Measurements from ENCODE around the gene ZNF382.
"Not testable (repeated sequence)": the region's sequence is repeated elsewhere in the genome, so short reads cannot be mapped to it uniquely, and the experiment has no call there.

The ZNF382 gene

GRCh38 chr19:36605101-36605876, at the start of gene ZNF382:
Gene ZNF382, plus strand, starts transcription at chr19:36605313. Its CDS starts 4,602 bp downstream, at chr19:36609915.
- DNase-seq = peak in 1 of 2 experiments; percentile 10

DNA sequence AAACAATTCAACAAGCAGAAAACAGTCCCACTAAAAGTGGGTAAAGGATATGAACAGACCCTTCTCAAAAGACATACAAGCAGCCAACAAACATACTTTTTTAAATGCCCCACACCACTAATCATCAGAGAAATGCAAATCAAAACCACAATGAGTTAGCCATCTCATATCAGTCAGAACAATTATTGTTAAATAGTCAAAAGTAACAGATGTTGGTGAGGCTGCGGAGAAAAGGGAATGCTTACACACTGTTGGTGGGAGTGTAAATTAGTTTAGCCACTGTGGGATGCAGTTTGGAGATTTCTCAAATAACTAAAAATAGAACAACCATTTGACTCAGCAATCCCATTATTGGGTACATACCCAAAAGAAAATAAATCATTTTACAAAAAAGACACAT, 40.7 kb upstream of the ZNF382 start:
- no peak for DNase-seq

GRCh38 chr19:36572593-36573019, 32.5 kb upstream of the ZNF382 start:
- DNase-seq = no peak

- DNase-seq = peak in 1 of 2 experiments; percentile 70
These were observed 31.9 kb upstream of the ZNF382 start, which contains the start of gene ZNF529 for GRCh38 chr19:36573020-36573894. Gene ZNF529, minus strand, starts transcription at chr19:36573292. Its CDS starts 946 bp downstream, at chr19:36572346.

GRCh38 chr19:36573895-36574720, 31.0 kb upstream of the ZNF382 start:
- DNase-seq = no peak

DNA sequence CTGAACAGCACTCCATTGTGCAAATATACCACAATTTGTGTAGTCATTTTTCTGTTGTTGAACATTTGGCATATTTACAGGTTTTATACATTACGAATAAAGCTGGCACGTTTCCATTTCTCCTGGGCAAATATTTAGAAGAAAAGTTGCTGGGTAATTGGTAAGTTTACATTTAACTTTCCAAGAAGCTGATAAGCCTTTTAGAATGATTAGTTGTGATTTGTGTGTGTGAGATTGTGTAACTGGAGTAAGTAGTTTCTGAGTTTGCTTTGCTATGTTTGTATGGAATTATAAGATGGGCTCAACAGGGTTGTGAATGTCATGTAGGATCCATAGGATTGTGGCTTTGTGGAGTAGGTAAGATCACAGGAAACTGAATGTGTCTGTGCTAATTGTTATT, 30.4 kb upstream of the ZNF382 start:
- no peak for DNase-seq

- no peak for DNase-seq
These were observed 27.7 kb upstream of the ZNF382 start for GRCh38 chr19:36577271-36577996.

GRCh38 chr19:36579255-36579654, 25.9 kb upstream of the ZNF382 start:
- DNase-seq = no peak

GRCh38 chr19:36602681-36603080, 2.4 kb upstream of the ZNF382 start:
- not testable (repeated sequence) for DNase-seq

DNA sequence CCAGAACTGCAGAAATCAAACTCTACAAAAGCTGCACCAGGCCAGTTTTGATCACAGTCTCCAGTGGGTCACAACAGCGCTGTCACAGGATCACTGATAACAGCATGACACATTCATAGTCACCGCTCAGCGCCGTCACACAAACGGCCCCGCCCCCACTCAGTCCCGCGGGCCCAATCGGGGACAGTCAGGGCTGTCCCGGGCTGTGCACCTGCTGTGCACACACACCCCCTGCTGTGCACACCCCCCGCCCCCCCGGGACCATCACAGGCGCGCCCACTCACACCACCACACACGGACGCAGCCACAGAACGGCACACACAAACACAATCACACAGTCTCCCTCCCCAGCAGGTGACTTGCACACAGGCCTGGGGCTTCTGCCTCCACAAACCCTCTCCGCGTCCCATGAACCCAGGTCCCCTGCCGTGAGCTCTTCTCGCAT, 435 bp upstream of the ZNF382 start:
- DNase-seq = no peak

GRCh38 chr19:36605877-36606478, 865 bp downstream of the ZNF382 start:
- DNase-seq = peak in 1 of 2 experiments; percentile 10

DNA sequence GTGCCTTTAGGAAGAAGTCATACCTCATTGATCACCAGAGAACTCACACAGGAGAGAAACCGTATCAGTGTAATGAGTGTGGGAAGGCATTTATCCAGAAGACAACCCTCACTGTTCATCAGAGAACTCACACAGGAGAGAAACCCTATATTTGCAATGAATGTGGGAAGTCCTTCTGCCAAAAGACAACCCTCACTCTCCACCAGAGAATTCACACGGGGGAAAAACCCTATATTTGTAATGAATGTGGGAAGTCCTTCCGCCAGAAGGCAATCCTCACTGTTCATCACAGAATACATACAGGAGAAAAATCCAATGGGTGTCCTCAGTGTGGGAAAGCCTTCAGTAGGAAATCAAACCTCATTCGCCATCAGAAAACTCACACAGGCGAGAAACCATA, 21.9 kb downstream of the ZNF382 start:
- DNase-seq = no peak

GRCh38 chr19:36635342-36635741, 30.2 kb downstream of the ZNF382 start:
- no peak for DNase-seq

GRCh38 chr19:36638862-36639510, 33.9 kb downstream of the ZNF382 start:
- DNase-seq = no peak

GRCh38 chr19:36646746-36647145, 41.6 kb downstream of the ZNF382 start:
- DNase-seq = no peak

DNA sequence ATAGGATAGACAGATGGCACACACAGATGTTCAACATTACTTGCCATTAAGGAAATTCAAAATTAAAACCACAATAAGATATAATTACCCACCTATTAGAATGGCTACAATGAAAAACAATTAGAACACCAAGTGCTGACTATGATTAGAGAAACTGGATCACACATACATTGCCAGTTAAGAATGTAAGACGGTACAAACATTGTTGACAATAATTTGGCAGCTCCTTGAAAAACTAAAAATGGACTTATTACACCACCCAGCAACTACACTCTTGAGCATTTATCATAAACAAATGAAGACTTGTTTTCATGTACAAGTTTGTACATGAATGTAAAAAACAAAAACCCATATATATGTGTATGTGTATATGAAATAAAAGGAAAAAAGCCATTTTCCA, 47.8 kb downstream of the ZNF382 start:
- DNase-seq = no peak

GRCh38 chr19:36665832-36666231, 60.7 kb downstream of the ZNF382 start:
- DNase-seq = no peak

- no peak for DNase-seq
These were observed 63.5 kb downstream of the ZNF382 start for GRCh38 chr19:36668646-36669045.

- no peak for DNase-seq
These were observed 67.3 kb downstream of the ZNF382 start for GRCh38 chr19:36672368-36672767.

DNA sequence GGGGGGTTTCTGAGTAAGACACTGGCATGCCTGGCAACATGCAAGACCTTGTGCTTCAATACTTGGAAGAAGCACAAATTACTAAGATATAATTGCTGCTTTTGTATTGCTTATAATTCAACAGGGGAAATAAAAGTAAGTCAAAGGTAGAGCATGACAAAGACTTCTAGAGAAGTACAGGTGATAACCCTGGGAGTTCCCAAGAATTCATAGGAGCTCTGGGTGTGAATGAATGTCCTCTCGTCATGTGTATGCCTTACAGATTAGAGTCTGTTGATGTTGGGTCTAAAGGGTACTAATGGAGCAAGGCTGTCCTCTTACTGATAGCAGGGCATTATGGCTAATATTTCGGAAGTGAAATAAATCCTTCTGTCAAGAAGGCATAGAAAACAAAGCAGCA, 69.1 kb downstream of the ZNF382 start:
- no peak for DNase-seq

DNA sequence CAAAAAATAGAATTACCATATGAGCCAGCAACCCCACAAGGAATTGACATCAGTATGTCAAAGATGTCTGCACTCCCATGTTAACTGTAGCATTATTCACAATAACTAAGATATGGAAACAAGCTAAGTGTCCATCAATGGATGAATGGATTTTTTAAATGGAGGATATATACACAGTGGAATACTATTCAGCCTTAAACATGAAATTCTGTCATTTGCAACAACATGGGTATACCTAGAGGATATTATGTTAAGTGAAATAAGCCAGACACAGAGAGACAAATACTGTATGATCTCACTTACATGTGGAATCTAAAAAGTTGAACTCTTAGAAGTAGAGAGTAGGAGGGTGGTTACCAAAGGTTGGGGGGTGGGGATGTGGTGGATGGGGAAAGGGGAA, 74.3 kb downstream of the ZNF382 start:
- DNase-seq = no peak
